Measurements from ENCODE around the gene KRTAP29-1.
A peak's percentile ranks its signal among the peaks of the same experiment; 100 is the strongest.

Gene KRTAP29-1

DNA sequence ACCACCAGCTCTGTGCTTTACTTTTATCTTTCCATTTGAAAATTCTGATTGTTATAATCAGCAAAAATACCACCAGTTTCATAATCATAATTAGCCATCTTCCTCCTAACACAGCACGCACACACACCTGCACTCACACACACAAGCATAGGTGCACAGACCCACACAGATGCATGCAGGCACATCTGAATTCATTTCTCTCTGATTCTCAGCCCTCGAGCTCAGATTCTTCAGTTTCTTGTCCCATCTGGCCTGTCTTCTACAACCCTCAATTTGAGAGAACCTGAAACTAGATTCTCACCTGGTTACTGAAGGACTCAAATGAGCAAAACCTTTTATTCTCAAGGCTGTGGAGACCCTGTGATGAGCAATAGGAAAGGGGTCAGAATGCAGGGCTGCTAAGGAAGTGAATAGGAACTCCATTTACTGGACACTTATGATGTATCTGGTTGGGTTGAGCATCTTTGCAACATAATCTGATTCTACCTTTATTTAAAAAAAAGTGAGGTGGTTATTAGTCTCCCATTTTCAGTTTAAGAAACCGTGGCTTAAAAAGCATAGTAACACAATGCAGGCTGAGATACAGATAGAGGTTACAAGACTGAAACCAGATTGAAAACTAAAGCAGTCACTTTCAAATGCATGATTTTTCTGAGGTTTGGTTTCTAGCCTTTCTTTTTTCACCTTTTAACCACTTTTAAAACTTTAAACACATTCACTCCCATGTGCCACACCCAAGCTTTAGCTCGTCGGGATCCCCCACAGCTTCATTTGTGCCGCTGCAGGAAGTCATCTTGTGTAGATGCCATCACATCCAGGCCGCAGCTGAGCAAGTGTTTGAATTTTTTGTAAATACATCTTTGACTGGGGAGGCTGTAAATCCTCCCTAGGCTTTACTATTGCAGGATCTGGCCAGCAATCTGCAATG lies 38.5 kb upstream of the KRTAP29-1 start:
- H3K4me3 ChIP-seq (replicated peaks in 1 of 2; ENCODE audit: low read depth in 2 of 2, low read length in 2 of 2), result no peak overlapping the region
- no peak for DNase-seq (ENCODE audit: low read depth in 2 of 2)

DNA sequence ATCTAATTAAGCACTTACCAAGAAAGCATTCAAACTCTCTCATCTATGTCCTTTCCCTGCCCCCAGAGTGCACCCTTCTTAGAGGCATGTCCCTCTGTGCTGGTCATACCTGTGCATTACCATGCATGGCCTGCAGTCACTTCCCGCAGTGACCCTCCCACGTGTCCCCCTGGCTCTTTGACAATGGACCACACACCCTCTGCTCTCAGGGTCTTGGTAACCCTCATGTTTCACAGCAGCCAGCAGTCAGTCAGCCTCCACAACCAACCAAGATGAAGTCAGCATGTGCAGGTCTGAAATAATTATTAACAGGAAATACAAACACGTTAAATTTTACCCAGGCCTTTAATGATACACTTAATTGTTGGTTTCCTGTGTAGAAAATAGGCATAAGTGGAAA lies 37.8 kb upstream of the KRTAP29-1 start:
- DNase-seq (ENCODE audit: low read depth in 2 of 2), result no peak
- H3K4me3 ChIP-seq (replicated peaks in 1 of 2; ENCODE audit: low read depth in 2 of 2, low read length in 2 of 2), result no peak overlapping the region
- TF ChIP-seq, protein P1, sequence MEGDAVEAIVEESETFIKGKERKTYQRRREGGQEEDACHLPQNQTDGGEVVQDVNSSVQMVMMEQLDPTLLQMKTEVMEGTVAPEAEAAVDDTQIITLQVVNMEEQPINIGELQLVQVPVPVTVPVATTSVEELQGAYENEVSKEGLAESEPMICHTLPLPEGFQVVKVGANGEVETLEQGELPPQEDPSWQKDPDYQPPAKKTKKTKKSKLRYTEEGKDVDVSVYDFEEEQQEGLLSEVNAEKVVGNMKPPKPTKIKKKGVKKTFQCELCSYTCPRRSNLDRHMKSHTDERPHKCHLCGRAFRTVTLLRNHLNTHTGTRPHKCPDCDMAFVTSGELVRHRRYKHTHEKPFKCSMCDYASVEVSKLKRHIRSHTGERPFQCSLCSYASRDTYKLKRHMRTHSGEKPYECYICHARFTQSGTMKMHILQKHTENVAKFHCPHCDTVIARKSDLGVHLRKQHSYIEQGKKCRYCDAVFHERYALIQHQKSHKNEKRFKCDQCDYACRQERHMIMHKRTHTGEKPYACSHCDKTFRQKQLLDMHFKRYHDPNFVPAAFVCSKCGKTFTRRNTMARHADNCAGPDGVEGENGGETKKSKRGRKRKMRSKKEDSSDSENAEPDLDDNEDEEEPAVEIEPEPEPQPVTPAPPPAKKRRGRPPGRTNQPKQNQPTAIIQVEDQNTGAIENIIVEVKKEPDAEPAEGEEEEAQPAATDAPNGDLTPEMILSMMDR (IDR thresholded peaks at IDR 0.05; ENCODE audit: low read depth, low read length), result no peak

More for the DNA sequence above, 38.5 kb upstream of the KRTAP29-1 start:
- TF ChIP-seq, protein P1 (IDR thresholded peaks at IDR 0.05; ENCODE audit: low read depth, low read length), result no peak

DNA sequence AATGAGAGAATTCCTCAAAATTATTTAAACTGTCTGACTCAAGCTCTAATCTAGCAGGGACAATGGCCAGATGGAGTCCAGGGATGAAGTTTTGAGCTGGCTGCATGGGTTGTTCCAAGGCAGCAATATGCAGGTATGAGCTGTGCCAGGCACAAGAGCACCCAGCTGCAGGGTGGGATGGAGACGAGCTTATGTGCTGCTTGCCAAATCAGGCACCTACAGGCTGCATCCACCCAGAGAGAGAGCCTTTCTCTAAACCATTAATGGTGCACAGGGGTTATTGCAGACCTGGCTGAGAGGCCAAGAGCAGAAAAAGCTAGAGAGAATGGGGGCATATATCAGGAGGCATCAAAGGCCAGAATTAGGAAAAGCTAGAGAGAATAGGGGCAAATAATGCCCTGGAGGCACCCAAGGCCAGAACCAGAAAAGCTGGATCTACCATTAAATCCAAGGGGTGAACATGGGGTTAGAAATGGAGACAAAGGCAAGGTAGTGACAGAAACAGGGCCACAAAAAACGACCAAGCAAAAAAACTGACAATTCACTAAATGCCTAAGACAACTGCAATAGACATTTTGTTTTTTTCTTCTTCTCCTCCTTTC lies 37.0 kb upstream of the KRTAP29-1 start:
- DNase-seq (ENCODE audit: low read depth in 2 of 2), result no peak
- no peak overlapping the region for H3K4me3 ChIP-seq (replicated peaks in 1 of 2; ENCODE audit: low read depth in 2 of 2, low read length in 2 of 2)
- TF ChIP-seq, protein P1 (IDR thresholded peaks at IDR 0.05; ENCODE audit: low read depth, low read length), result no peak

DNA sequence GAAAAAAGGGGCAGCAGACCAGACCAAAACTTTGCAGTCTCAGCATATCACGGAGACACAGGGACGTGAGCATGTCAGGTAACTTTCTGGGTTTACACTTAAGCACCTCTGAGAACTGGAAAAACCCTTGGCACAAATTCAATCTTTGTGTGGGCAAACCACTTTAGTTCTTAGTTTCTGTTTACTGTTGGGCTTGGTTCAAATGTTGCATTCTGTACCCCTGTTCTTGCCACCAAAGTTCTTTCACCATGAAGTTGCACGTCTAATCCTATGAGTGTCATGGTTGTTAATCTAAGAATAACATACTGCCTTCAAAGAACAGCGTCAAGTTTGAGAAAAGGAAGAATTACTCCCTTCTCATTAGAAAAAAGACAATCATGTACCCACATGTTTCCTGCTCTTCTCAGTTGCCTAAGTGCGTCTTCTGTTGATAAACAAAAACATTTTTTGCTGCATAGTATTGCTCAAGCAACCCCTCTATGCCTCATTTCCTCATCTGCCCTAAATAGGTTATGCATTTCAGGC lies 36.4 kb upstream of the KRTAP29-1 start:
- no peak overlapping the region for H3K4me3 ChIP-seq (replicated peaks in 1 of 2; ENCODE audit: low read depth in 2 of 2, low read length in 2 of 2)
- DNase-seq (ENCODE audit: low read depth in 2 of 2), result peak; percentile 12 to 14
- TF ChIP-seq, protein P1 (IDR thresholded peaks at IDR 0.05; ENCODE audit: low read depth, low read length), result no peak

DNA sequence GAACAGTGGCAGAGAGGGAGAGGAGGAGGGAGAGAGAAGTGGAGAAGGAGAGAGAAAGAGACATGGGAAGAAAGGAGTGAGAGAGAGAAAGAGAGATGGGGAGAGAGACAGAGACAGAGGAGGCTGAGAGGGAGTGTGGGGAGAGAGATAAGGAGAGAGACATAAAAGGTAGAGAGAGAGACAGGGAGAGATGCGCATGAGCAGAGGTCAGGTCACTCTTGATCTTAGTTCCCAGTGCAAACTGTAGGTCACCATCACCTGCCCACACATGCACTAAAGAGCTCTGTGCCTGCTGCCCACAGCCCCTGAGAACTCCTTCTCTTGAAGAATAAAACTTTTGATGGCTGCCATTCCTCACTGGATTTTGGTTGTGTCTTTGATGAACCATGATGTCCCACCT lies 33.1 kb upstream of the KRTAP29-1 start:
- no peak overlapping the region for H3K4me3 ChIP-seq (replicated peaks in 1 of 2; ENCODE audit: low read depth in 2 of 2, low read length in 2 of 2)
- TF ChIP-seq, protein P1 (IDR thresholded peaks at IDR 0.05; ENCODE audit: low read depth, low read length), result no peak
- no peak for DNase-seq (ENCODE audit: low read depth in 2 of 2)

DNA sequence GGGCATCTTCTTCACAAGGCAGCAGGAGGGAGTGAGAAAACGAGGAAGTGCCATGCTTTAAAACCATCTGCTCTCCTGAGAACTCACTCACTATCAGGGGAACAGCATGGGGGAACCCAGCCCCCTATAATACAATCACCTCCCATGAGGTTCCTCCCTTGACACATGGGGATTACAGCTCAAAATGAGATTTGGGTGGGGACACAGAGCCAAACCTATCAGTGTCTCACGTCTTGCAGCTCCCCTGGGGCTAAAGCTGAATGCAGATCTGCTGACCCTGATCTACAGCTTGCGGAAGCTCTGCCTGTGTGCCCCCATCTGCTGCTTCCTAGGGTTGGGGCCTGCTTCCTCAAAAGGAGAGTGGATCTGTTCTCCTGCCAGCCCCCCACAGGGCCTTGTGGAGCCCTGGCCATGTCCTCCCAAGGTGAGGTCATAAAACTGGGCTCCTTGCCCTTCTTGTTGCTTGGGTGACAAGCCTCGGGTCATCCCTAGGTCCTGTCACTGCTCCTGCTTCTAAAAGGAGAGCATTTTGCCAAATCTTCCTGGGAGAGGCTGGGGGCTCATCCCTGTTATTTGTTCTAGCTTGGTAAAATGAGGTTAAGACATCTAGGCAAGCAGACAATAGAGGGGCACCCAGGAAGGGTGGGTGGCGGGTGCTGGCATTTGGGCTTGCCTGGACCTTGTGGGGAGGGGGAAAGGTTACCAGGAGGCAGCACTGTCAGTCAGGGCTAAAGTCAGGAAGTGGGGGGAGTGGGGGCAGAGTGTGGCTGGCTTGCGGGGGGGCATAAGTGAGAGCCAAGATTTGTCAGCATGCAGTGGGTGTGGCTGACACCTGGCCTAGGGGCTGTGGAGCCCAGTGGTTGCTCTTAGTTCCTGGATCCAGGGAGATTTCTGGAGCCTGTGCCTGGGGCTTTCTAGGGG lies 32.0 kb upstream of the KRTAP29-1 start:
- TF ChIP-seq, protein P1 (IDR thresholded peaks at IDR 0.05; ENCODE audit: low read depth, low read length), result no peak
- H3K4me3 ChIP-seq (replicated peaks in 1 of 2; ENCODE audit: low read depth in 2 of 2, low read length in 2 of 2), result no peak overlapping the region
- DNase-seq (ENCODE audit: low read depth in 2 of 2), result no peak
